GM13976 (cell line): Measurements from ENCODE around the gene PLEKHO1.

Experiments
- DNase-seq: peaks from one replicate; pipeline ENCODE4 v3.0.0; 2012; ENCODE audit warnings: low spot score
- in situ Hi-C: fragments of 300-500 bp; cut with MboI; formaldehyde crosslinking; loops from one replicate; pipeline ENCODE4 v1.12.0; 2022; ENCODE audit warnings: low sequenced_read_pairs, mixed read lengths, inconsistent platforms; ENCODE audit not compliant: unreplicated experiment
- TF ChIP-seq, protein P1 (sequence below): IDR thresholded peaks from 2 replicates; pipeline ENCODE4 v1.5.1; 2012; ENCODE audit warnings: borderline replicate concordance, mild to moderate bottlenecking; ENCODE audit not compliant: insufficient read depth; ENCODE audit errors: extremely low read depth, missing control alignments, control extremely low read depth

The PLEKHO1 gene

DNA sequence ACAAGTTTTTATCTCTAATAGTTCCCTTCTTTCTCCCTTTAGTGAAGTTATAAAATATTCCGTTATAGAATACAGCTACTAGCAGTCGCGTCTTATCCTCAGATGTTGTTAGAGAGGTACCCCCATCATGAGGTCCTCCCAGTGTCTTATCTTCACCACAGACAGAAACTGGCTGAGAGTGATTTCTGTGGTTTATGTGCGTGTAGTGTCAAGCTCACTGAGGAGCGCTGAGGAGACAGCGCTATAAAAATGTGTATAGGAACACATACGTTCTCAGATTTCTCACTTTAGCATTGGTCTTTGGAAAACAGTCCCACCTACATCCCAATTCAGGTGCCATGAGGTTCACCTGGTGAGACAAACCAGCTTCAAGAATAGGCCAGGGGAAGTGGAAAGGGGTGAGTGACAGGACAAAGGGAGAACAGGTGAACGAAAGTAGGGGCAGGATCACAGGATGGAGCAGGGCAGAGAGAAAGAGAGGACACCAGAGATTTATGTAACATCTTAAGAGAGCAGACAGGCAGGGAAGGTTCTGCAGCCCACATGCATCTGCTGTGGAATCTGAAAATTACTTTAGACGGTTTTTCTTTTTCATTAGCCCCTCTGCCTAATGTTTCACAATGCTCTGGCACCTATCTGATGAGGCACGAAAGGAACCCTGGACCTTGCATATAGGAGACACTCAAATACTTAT lies 2.7 kb upstream of the PLEKHO1 start:
- no peak for DNase-seq
- TF ChIP-seq, protein P1, sequence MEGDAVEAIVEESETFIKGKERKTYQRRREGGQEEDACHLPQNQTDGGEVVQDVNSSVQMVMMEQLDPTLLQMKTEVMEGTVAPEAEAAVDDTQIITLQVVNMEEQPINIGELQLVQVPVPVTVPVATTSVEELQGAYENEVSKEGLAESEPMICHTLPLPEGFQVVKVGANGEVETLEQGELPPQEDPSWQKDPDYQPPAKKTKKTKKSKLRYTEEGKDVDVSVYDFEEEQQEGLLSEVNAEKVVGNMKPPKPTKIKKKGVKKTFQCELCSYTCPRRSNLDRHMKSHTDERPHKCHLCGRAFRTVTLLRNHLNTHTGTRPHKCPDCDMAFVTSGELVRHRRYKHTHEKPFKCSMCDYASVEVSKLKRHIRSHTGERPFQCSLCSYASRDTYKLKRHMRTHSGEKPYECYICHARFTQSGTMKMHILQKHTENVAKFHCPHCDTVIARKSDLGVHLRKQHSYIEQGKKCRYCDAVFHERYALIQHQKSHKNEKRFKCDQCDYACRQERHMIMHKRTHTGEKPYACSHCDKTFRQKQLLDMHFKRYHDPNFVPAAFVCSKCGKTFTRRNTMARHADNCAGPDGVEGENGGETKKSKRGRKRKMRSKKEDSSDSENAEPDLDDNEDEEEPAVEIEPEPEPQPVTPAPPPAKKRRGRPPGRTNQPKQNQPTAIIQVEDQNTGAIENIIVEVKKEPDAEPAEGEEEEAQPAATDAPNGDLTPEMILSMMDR = no peak
- in situ Hi-C loops = no loop called here

DNA sequence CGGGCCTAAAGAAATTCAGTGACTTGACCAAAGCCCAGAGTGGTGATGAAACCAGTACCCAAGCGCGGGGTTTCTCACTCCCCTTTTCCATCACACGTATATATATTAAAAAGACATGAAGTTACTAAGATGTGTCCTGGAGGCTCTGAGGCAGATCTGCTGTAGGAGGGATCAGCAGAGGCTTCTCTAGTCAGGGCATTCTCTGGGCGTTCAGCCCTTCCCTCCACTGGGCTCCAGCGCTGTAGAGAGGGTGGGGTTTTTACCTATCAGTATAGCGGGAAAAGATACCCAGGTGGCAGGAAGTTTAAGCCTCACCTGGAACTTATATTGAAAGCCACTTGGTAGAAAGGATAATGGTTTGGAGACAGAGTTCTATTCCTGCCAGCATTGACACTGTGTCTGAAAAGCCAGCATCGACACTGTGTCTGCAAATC lies 862 bp upstream of the PLEKHO1 start:
- in situ Hi-C loops = no loop called here
- peak; percentile 40 for DNase-seq

DNA sequence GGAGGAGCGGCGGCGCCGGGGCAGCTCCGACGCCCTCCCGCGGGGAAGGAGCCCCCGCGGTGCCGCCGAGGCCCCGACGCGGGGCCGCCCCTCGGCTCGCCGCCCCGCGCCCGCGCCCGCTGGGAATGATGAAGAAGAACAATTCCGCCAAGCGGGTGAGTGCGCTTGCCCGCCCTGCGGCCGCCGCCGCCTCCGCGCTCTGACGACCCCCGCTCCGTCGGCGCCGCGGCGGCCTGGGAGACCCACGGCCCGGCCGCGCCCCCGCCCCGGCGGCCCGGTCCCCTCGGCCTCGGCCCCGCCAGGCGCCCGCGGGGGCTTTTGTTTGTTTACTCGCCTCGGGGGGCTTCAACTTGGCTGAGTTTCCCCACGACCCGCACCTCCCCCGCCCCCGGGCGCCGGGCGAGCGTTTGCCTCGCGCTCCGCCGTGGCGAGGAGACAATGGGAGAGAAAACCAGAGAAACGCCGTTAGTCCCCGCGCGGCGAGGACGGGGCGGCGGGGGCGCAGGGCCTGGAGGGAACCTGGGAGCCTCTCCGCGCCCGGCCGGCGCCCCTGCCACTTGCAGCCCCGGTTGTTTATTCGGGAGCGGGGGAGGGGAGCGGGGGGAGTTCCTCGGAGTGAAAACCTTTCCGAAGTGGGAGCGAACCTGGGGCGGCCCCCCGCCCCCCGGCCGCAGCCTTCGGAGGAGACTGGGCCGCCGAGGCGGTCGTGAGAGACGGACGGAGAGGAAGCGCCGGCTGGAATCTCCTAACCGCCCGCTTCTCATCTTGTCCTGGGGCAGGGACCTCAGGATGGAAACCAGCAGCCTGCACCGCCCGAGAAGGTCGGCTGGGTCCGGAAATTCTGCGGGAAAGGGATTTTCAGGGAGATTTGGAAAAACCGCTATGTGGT lies 661 bp downstream of the PLEKHO1 start:
- no peak for DNase-seq
- in situ Hi-C loops = loop anchor here (25.0 kb wide), 1 partner anchor 188 kb away; no protein-coding TSS in a partner anchor
- TF ChIP-seq, protein P1 = no peak

More for the DNA sequence above, 862 bp upstream of the PLEKHO1 start:
- TF ChIP-seq, protein P1 = no peak

DNA sequence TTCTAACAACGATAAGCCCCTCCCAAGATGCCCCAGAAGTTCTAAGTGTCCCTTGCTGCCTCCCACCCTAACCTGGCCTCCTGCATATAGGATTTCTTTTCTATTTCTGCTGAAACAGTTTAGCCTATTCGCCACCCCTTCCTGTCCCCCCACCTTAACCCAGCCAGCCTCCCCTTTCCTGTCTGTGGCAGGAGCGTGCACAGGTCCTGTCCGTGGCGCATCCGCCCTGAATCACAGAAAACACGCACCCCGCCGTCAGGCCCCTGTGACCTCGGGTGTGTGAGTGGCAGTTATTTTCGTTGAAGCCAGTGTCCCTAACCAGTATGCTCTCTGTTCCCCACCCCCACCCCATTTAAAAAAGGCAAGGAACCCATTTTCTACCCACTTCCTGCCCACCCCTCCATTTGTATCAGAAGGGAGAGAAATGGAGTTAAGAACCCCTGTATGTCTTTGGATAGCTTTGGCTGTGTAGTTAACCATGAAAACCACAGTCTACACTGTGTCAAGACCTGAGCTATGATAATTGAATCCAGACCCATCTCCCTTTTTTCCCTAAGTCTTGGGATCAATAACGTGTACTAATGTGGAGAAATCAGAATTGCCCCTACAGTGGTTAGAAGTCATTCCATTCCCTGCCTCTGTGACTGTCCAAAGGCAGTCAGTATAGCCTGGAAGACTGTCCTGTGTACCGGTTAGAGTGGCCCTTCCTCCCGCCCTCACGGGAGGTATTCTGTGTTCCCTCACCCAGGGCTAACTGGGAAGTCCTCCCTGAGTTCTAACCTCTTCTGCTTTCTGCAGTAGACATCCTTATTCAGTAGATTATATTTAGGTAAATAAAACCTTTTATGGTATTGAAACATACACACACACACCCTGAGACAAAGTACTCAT lies 1.8 kb downstream of the PLEKHO1 start:
- DNase-seq = peak; percentile 52
- TF ChIP-seq, protein P1 = no peak
- in situ Hi-C loops = loop anchor here (25.0 kb wide), 1 partner anchor 189 kb away; no protein-coding TSS in a partner anchor

DNA sequence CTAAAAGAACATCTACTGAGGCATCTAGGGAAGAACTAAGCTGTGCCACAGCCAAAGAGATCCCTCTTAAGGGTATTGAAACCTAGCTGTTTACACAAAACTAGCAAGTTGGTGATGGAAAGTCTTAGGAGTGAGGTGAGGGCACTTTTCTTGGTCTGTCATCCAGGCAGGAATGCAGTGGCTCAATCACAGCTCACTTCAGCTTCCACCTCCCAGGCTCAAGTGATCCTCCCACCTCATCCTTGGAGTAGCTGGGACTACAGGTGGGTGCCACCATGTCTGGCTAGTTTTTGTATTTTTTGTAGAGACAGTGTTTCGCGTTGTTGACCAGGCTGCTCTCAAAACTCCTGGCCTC lies 2.4 kb downstream of the PLEKHO1 start:
- TF ChIP-seq, protein P1 = no peak
- DNase-seq = no peak
- in situ Hi-C loops = loop anchor here (25.0 kb wide), 1 partner anchor 190 kb away; no protein-coding TSS in a partner anchor

DNA sequence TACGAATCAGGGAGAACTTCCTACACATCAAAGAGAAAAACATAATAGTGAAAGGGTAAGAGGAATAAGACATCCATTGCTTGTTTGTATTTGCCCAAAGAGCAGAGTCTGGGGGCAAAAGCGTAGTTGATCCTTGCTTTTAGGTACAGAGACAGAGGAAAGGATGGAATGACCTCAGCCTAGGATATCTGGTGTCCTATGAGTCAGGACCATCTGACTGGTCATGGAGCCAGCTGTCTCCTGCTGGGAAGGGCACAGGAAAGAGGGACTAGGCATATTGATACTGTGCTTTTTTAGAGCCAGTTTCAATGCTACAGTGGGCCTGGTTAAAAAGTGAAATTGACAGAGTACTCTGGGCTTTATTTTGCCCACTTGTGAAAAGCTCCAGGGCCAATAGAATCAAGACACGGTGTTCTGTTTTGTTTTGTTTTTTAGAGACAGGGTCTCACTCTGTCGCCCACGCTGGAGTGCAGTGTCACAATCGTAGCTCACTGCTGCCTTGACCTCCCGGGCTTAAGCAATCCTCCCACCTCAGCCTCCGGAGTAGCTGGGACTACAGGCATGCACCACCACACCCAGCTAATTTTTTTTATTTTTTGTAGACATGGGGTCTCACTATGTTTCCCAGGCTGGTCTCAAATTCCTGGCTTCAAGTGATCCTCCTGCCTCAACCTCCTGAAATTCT lies 3.2 kb downstream of the PLEKHO1 start:
- no peak for DNase-seq
- in situ Hi-C loops = loop anchor here (25.0 kb wide), 1 partner anchor 191 kb away; no protein-coding TSS in a partner anchor
- TF ChIP-seq, protein P1 = no peak
